HG02970 (cell line): ENCODE data around the gene ABHD12.
"Not testable (repeated sequence)": the region's sequence is repeated elsewhere in the genome, so short reads cannot be mapped to it uniquely, and the experiment has no call there.

ENCODE experiments used
- ATAC-seq: cut with Tn5 transposase; IDR thresholded peaks from one replicate; pipeline ENCODE4 v1.9.1; 2021; ENCODE audit warnings: mild to moderate bottlenecking, moderate library complexity, moderate number of reproducible peaks; ENCODE audit not compliant: unreplicated experiment, low FRiP score

ABHD12 gene

DNA sequence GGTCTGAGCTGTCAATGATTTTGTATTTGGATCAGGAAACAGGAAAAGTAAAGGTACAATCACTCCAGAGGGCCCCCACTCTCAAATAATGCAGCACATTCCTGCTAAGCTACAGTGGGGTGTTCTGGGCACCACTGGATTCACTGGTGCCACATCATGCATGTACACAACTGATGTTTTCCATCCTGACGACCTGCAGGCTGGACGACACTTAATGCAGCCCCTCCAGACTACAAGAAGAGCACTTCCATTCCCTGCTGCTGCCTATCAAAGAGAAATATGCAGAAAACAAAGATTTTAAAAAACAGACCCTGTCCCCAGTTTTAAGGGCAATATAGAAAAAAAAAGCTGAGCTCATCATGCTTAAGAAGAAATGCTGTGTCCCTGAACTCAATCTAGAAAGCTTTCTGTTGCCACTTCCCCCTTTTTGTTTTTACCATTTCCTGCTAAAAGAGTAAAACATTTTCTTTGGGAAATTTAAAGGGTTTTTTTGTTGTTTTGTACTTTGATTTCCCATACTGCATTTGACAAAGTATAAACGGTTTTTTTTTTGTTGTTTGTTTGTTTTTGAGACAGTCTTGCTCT lies 35.5 kb downstream of the ABHD12 start:
- no peak for ATAC-seq

DNA sequence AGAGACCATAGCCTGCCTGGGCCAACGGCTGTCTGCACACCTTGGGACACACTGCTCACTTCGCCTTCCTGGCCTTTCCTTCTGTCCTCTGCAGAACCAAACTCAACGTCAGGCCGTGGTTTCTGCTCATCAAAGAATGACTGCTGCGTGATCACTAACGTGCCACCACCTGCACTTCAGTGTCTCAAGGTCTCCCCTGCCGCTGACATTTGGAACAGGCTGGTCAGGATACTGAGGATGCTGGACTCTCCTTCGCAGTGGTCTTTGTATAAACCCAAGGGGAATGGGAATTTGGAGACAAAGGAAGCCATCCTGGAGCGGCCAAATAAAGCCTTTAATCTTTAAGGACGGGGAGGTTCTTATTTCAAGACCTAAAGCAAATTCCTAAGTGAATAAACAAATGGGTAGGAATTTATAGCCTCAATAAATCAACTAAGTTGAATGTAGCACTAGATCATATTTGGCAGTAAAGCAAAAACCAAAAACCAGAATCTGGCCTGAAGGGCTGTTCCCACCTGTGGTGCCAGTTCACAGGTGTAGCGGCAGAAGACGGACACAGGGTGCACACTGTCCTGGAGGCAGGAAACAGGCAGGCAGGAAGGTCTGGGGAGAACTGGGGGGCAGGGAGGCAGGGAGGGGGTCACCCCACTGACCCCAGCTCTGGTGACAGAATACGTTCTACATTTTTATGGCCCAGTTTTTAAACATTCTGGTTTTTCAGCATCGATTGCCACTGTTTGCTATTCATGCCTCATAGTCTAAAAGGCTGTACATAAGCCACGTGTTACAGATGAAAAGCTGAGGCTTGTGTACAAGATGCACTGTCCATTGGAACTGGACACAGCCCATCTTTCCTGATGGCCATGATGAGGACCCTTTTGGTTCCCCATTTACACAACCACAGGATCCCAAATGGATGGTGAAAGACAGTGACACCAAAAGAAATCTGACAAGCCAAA lies 36.6 kb downstream of the ABHD12 start:
- ATAC-seq, result no peak

GRCh38 chr20:25353353-25353746 lies 37.3 kb downstream of the ABHD12 start:
- no peak for ATAC-seq

DNA sequence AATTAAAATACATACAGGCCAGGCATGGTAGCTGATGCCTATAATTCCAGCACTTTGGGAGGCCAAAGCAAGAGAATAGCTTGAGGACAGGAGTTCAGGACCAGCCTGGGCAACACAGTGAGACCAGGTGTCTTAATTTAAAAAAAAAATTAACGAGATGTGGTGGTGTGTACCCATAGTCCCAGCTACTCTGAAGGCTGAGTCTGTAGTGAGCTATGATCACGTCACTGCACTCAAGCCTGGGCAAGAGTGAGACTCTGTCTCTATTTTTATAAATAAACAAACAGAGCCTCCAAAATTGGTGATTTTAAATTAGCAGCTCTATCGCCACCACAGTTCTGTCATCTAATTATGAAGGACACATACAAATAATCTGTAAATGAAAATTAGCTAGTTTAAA lies 37.9 kb downstream of the ABHD12 start:
- ATAC-seq, result no peak

- ATAC-seq, result no peak
Measured at GRCh38 chr20:25351024-25351360, 39.6 kb downstream of the ABHD12 start.

- ATAC-seq, result no peak
Measured at GRCh38 chr20:25346349-25346748, 44.3 kb downstream of the ABHD12 start.

- no peak for ATAC-seq
Measured at GRCh38 chr20:25345721-25346120, 44.9 kb downstream of the ABHD12 start.

DNA sequence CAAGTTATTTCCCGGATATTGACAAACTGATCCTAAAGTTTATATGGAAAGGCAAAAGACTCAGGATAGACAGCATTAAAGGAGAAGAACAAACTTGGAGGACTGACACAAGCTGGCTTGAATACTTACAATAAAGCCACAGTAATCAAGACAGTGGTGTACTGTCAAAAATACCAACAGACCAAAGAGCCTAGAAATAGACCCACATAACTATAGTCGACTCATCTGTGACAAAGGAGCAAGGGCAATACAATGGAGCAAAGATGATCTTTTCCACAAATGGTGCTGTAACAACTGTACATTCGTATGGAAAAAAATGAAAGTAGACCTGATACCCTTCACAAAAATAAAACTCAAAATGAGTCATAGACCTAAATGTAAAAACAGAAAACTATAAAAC lies 46.0 kb downstream of the ABHD12 start:
- no peak for ATAC-seq

GRCh38 chr20:25341716-25342680 lies 48.6 kb downstream of the ABHD12 start:
- ATAC-seq, result no peak

- no peak for ATAC-seq
Measured at GRCh38 chr20:25340380-25340779, 50.3 kb downstream of the ABHD12 start.

- no peak for ATAC-seq
Measured at GRCh38 chr20:25339608-25340007, 51.0 kb downstream of the ABHD12 start.

DNA sequence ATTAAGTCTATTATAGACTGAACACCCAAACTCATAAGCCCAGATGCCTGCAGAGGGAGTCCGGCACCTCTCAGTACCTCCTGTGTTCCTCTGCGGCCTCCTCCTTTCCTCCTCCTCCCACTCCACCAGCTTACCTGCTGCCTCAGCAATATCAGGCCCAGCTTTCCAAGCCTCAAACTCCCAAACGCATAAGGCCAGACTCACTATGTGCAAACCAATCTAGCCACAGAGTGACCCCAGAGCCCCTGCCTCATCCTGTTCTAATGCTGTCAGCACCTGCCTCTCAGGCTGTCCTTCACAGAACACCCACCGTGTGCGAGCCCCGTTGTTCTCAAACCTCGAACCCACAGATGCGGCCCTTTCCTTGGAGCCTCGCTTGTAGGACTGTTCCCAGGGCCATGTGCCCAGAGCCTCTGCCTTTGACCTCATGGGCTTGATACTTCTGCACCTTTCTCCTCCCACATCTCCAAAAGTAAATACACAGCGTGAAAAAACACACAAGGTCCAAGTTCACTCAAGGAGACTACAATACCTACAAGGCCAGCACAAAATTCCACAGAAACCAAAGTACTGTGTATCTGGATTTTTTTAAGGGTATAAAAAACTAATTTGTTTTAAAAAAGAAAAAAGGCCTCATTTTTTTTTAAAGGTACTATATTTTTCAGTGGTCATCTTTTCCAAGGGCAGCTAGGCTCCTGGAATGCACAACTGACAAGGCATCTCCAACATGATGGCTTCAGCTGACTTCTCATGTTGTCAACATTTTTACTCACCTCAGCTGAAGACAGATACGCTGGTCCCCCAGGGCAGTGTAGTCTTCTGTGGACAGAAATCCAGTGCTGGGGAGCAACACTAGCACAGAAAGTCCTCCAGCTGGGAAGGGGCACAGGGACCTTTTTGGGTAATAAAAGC lies 52.3 kb downstream of the ABHD12 start:
- ATAC-seq, result no peak

GRCh38 chr20:25336561-25337422 lies 53.8 kb downstream of the ABHD12 start:
- no peak for ATAC-seq

DNA sequence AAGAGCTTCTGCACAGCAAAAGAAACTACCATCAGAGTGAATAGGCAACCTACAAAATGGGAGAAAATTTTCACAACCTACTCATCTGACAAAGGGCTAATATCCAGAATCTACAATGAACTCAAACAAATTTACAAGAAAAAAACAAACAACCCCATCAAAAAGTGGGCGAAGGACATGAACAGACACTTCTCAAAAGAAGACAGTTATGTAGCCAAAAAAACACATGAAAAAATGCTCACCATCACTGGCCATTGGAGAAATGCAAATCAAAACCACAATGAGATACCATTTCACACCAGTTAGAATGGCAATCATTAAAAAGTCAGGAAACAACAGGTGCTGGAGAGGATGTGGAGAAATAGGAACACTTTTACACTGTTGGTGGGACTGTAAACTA lies 55.7 kb downstream of the ABHD12 start:
- ATAC-seq, result not testable (repeated sequence)

DNA sequence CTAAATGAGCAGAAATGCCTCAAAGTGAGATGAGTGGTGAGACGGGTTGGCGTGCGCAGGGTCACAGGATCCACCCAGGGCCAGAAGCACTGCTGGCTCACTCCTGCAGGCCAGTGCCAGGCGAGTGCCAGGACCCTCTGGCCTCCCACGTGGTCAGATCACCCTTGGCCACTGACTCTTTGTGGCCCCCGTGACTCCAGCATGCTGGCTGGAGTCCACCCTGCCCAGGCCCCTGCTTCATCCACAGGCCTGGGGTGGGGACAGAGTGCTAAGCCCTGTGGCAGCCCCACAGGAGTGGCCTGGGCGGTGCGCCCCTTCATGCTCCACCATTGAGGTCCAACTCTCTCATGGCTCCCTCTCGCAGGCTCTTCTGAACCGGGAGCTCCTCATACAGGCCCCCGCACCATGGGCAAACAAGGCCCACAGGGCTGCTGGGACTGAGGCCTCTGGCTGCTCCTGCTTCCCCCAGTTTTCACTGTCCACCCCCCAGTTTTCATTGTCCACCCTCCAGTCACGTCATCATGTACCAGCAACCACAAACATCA lies 61.6 kb downstream of the ABHD12 start:
- no peak for ATAC-seq

- ATAC-seq, result no peak
Measured at GRCh38 chr20:25327521-25328235, 63.0 kb downstream of the ABHD12 start.

GRCh38 chr20:25325997-25326396 lies 64.6 kb downstream of the ABHD12 start:
- ATAC-seq, result no peak

DNA sequence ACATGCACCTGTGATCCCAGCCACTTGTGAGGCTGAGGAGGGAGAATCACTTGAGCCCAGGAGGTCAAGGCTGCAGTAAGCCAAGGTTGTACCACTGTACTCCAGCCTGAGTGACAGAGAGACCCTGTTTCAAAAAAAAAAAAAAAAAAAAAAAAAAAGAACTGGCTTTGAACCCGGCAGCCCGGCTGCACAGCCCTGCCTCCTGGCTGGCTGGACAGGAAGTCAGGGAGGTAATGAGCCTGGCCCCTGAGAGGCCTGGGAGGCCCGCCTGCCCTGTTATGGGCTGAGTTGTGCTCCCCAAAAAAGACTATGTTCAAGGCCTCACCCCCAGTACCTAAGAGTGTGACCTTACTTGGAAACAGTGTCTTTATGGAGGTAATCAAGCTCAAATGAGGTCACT lies 65.6 kb downstream of the ABHD12 start:
- no peak for ATAC-seq
